ENCODE results near the gene HELT. TPM values are rescaled to one million over a fixed set of nuclear protein-coding genes. Genes with fewer than 3 reads are reported as not detected.

HELT gene
- total and polyA plus RNA-seq, 2 donors (not counting 3 experiments of a cell fraction or from before 2014, with no cell fraction given) = not detected

- no TSS peak for BruUV-seq (replicated peaks)
- Histone ChIP-seq H4K20me1 (replicated peaks; ENCODE audit: control insufficient read depth, extremely low read depth, insufficient read depth, low read length) (no peaks in the 10 kb centered on the region), H3K9ac (replicated peaks; ENCODE audit: extremely low read depth, insufficient read depth, low read length) (no peak overlapping the region), H3K9me3 (replicated peaks; ENCODE audit: control insufficient read depth, insufficient read depth, low read length) (no peaks in the 10 kb centered on the region), H3K4me1 (ENCODE audit: control insufficient read depth, extremely low read depth, insufficient read depth, low read length) (no peaks in the 10 kb centered on the region), H3K27me3 (ENCODE audit: control insufficient read depth in 2 of 2, insufficient read depth in 2 of 2, low read length in 2 of 2) (peaks cover 0 to 5% of the 10 kb centered on the region in 2 experiments), H3K9me1 (replicated peaks; ENCODE audit: control insufficient read depth, extremely low read depth, insufficient read depth, low read length) (no peaks in the 10 kb centered on the region), H3K4me3 (replicated peaks in 1 of 3; ENCODE audit: insufficient read depth in 1 of 3, low read depth in 1 of 3, low read length in 3 of 3) (no peak overlapping the region), H3K27ac (ENCODE audit: insufficient read depth, low read depth, low read length) (no peak overlapping the region), H2AFZ (ENCODE audit: low read depth, low read length) (no peak overlapping the region), H3K79me2 (ENCODE audit: control insufficient read depth, insufficient read depth, low read length) (no peaks in the 10 kb centered on the region), H3K4me2 (ENCODE audit: insufficient read depth, low read length) (no peak overlapping the region), H3K36me3 (ENCODE audit: control insufficient read depth in 2 of 2, extremely low read depth in 1 of 2, insufficient read depth in 2 of 2, low read length in 2 of 2) (no peaks in the 10 kb centered on the region)
- FAIRE-seq (no peak), DNase-seq (ENCODE audit: low read depth, low spot score) (no peak)
- TF ChIP-seq JUN (IDR thresholded peaks at IDR 0.05; ENCODE audit: borderline replicate concordance, insufficient read depth, insufficient read length, low read depth) = no peak
- intact Hi-C loops (cut with micrococcal nuclease) (no loop called here), dilution Hi-C loops (cut with MboI; ENCODE audit: extremely low pct_ligation_motif_present, low sequenced_read_pairs) (no loop called here)
- POLR2A ChIA-PET = no interaction called here
- CTCF ChIA-PET = no interaction called here
Observed at GRCh38 chr4:185053746-185054145, 35.5 kb downstream of the HELT start.

- Histone ChIP-seq H2AFZ (ENCODE audit: low read depth, low read length) (no peak overlapping the region), H3K9ac (replicated peaks; ENCODE audit: extremely low read depth, insufficient read depth, low read length) (no peak overlapping the region), H3K27me3 (ENCODE audit: control insufficient read depth in 2 of 2, insufficient read depth in 2 of 2, low read length in 2 of 2) (peaks cover 0 to 5% of the 10 kb centered on the region in 2 experiments), H3K27ac (ENCODE audit: insufficient read depth, low read depth, low read length) (no peak overlapping the region), H4K20me1 (replicated peaks; ENCODE audit: control insufficient read depth, extremely low read depth, insufficient read depth, low read length) (no peaks in the 10 kb centered on the region), H3K36me3 (ENCODE audit: control insufficient read depth in 2 of 2, extremely low read depth in 1 of 2, insufficient read depth in 2 of 2, low read length in 2 of 2) (no peaks in the 10 kb centered on the region), H3K4me2 (ENCODE audit: insufficient read depth, low read length) (no peak overlapping the region), H3K9me1 (replicated peaks; ENCODE audit: control insufficient read depth, extremely low read depth, insufficient read depth, low read length) (no peaks in the 10 kb centered on the region), H3K9me3 (replicated peaks; ENCODE audit: control insufficient read depth, insufficient read depth, low read length) (no peaks in the 10 kb centered on the region), H3K4me1 (ENCODE audit: control insufficient read depth, extremely low read depth, insufficient read depth, low read length) (no peaks in the 10 kb centered on the region), H3K79me2 (ENCODE audit: control insufficient read depth, insufficient read depth, low read length) (no peaks in the 10 kb centered on the region), H3K4me3 (replicated peaks in 1 of 3; ENCODE audit: insufficient read depth in 1 of 3, low read depth in 1 of 3, low read length in 3 of 3) (no peak overlapping the region)
- TF ChIP-seq FOS (IDR thresholded peaks at IDR 0.05; ENCODE audit: borderline replicate concordance, insufficient read depth, low read length) = no peak
- no peak for TF ChIP-seq CTCF (IDR thresholded peaks at IDR 0.05; ENCODE audit: extremely low read depth in 1 of 2, insufficient read depth in 1 of 2, low read depth in 1 of 2, low read length in 2 of 2)
- TF ChIP-seq MAX (IDR thresholded peaks at IDR 0.05; ENCODE audit: insufficient read depth, insufficient read length) = no peak
- no peak for TF ChIP-seq POLR2AphosphoS5 (IDR thresholded peaks at IDR 0.05; ENCODE audit: insufficient read depth, low read depth, low read length)
- no peak for TF ChIP-seq MYC (IDR thresholded peaks at IDR 0.05; ENCODE audit: low read depth, low read length)
- no peak for TF ChIP-seq GATA2 (IDR thresholded peaks at IDR 0.05; ENCODE audit: insufficient read depth, insufficient read length, low read depth, low read length)
- no peak for TF ChIP-seq EZH2 (IDR thresholded peaks at IDR 0.05; ENCODE audit: borderline replicate concordance, low read depth, low read length, severe bottlenecking)
- no peak for TF ChIP-seq JUN (IDR thresholded peaks at IDR 0.05; ENCODE audit: borderline replicate concordance, insufficient read depth, insufficient read length, low read depth)
- no peak for TF ChIP-seq POLR2A (IDR thresholded peaks at IDR 0.05; ENCODE audit: low read depth, low read length)
- dilution Hi-C loops (cut with MboI; ENCODE audit: extremely low pct_ligation_motif_present, low sequenced_read_pairs) = no loop called here
- no peak for FAIRE-seq
- ChIA-PET POLR2A (no interaction called here), CTCF (no interaction called here)
- BruUV-seq (replicated peaks) = no TSS peak
- no peak for DNase-seq (ENCODE audit: low read depth, low spot score)
- intact Hi-C loops (cut with micrococcal nuclease) = no loop called here
Observed at GRCh38 chr4:185054272-185054671, 36.0 kb downstream of the HELT start.

All from endothelial cell of umbilical vein (primary cell).